ENCODE results near the gene PLD5. TPM values are rescaled to one million over a fixed set of nuclear protein-coding genes. Genes with fewer than 3 reads are reported as not detected.
"Not testable (repeated sequence)": the region's sequence is repeated elsewhere in the genome, so short reads cannot be mapped to it uniquely, and the experiment has no call there.

PLD5 gene
- polyA plus RNA-seq, 1 donor: 1.4 TPM

DNA sequence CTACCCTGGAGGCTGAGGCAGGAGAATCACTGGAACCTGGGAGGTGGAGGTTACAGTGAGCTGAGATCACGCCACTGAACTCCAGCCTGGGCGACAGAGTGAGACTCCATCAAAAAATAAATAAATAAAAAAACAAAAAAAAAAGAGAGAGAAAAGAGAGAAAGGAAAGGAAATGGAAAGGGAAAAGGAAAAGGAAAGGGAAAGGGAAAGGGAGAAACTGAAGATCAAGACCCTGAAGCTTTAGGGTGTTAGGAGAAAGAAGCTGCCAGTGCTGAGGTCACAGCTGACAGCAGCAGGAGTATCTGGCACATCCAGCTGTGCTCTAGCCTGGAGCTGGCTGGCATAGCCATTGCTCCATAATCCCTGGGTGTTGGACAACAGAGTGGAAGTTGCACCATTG lies 257.5 kb downstream of the PLD5 start:
- not testable (repeated sequence) for DNase-seq

DNA sequence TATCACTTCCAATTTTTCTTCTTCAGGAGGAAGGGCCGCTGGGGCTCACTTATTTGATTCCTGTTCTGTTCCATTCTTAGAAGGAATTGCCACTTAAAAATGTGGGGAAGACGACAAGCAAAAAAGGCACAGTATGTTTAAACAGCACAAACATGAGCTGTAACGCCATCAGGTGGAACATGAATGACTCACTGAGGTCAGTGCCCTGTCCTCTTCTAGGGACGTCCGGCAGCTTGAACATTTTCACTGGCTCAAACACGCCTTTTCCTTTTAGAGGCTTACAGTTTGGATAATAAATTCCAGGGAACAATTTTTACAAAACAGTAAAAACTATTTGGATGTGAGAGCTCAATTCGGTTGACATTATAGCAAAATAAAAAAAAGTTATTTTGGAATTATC lies 260.1 kb downstream of the PLD5 start:
- not testable (repeated sequence) for DNase-seq

DNA sequence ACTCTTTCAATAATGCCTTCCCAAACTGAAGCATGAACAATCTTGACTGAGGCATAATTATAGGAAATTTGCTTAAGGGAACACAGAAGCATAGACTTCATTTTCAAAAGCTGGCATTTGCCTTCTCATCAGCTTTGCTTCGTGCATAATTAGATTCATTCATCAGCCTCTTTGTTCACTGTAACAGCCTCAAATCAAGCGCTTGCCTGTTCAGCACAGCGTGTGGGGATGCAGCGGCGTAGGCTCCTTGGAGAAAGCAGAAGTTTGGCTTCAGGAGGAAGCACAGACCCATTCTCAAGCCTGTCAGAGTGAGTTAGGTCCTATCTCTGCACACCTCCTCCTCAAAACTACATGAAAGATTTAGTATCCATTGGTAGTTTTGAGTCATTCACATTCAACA lies 279.2 kb downstream of the PLD5 start:
- DNase-seq: no peak

GRCh38 chr1:242243472-242243871 lies 281.0 kb downstream of the PLD5 start:
- DNase-seq: peak; percentile 6

- DNase-seq: peak; percentile 8
Measured at GRCh38 chr1:242242983-242243382, 281.5 kb downstream of the PLD5 start.

DNA sequence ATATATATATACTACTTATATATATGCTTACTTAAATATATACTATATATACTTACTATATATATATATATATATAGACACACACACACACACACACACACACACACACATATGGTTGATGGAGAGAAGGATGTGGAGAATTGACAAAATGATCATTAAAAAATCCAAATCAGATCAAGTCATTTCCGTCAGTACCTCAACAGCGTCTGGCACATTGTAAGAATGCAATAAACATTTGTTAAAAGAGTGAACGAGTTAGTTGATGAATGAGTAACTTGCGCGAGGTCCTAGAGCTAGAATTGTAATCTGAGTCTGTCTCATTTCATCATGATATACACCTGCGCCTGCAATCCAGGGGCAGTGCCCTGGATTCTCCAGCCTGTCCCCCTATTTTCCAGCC lies 282.6 kb downstream of the PLD5 start:
- no peak for DNase-seq

GRCh38 chr1:242240691-242241090 lies 283.8 kb downstream of the PLD5 start:
- DNase-seq: no peak

- DNase-seq: no peak
Measured at GRCh38 chr1:242240077-242240476, 284.4 kb downstream of the PLD5 start.

- DNase-seq: no peak
Measured at GRCh38 chr1:242239398-242239797, 285.1 kb downstream of the PLD5 start.

DNA sequence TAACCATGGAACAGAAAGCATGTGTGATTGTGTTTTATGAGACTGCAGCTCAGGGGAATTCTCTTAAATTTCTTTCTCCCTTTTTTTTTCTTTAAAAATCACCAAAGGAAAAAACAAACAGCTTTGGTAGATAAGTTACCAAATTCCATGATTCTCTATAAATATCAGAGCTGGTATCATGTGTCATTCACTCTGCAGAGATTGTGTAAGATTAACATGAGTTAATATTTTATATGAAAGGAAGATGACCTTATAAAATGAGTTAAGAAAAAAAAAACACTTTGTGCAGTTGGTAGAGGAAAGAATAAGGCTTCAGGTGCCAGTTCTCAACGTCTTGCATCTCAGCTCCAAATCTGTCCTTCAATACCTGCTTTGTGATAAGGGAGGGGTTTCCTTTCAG lies 287.4 kb downstream of the PLD5 start:
- no peak for DNase-seq

DNA sequence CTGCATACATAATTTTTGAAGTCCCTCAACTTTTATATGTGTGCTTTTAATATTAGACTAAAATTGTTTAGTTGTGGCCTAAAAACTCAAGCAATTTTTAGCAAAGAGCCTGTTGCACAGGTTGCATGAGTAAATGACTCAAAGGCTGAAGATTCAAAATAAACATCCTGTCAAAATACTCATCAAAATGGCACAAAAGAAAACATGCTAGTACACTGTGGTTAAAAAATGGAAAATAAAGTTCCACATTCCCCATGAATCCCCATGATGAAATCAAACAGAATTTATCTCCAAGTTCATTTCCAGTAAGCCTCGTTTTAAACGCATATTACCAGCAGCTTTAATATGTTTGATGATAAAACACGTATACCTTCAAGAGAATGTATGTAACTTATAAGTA lies 295.5 kb downstream of the PLD5 start:
- DNase-seq: no peak

- no peak for DNase-seq
Measured at GRCh38 chr1:242225767-242226573, 298.5 kb downstream of the PLD5 start.

DNA sequence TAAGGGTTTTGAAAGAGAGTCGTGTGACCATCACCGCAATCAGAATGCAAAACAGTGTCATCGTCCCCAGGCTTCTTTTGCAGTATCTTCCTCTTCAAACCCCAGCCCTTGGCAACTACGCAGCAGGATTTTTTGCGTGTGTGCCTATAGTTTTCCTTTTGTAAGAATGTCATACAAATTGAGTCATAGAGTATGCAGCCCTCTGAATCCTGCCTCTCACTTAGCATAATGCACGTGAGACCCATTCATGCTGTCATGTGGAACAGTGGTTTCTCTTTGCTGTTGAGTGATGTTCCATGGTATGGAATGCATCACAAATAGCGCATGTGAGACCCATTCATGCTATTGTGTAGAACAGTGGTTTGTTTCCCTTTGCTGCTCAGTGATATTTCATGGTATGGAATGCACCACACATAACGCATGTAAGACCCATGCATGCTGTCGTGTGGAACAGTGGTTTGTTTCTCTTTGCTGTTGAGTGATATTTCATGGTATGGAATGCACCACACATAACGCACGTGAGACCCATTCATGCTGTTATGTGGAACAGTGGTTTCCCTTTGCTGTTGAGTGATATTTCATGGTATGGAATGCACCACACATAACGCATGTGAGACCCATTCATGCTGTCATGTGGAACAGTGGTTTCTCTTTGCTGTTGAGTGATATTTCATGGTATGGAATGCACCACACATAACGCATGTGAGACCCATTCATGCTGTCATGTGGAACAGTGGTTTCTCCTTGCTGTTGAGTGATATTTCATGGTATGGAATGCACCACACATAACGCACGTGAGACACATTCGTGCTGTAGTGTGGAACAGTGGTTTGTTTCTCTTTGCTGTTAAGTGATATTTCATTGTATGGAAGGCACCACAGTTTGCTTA lies 299.4 kb downstream of the PLD5 start:
- DNase-seq: not testable (repeated sequence)

DNA sequence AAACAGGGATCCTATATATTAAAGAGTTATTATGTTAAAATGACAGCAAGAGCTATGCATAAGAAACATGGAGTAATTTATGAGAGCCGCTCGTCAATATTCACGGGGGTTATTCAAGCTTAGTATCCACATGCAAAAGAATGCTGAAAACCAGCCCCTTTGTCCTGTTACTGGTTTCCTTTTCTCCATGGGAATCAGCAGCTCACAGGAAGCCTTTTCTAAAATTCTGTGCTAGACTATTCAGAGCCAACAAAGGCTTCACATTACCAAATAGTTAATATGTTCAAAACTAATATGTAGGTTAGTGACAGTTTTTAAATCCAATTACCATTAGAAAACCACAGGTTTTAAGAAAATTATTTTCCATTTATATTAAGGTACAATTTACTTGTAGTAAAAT lies 300.0 kb downstream of the PLD5 start:
- no peak for DNase-seq

- no peak for DNase-seq
Measured at GRCh38 chr1:242219905-242220304, 304.6 kb downstream of the PLD5 start.

DNA sequence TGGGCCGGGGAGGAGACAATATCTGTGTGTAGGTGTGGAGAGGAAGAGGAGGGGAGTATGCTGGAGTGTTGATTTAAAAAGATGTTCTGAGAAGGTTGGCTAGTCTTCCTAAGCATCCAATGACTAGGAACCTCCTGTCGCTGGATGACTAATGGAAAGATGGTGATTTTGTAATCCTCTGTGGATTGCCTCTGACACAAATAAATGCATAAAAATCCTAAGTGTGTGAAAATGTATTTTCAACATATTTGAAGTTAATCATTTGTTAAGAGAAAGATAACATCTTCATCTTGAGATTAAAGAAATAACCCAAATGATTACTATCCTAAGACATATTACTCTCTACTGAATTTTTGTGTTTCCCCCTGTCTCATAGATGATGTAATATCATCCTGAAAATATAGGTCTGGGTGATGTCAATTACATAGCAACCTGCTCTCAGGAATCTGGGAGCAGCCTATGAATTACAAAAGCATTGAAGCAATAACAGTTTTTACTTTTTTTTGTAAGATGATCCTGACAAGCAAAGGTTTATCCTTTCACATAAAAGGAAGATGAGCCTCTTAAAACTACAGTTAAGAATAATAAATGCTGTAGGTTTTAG lies 305.1 kb downstream of the PLD5 start:
- DNase-seq: no peak

- no peak for DNase-seq
Measured at GRCh38 chr1:242216368-242216767, 308.1 kb downstream of the PLD5 start.

GRCh38 chr1:242214455-242214854 lies 310.0 kb downstream of the PLD5 start:
- not testable (repeated sequence) for DNase-seq

GRCh38 chr1:242212961-242213360 lies 311.5 kb downstream of the PLD5 start:
- not testable (repeated sequence) for DNase-seq

- no peak for DNase-seq
Measured at GRCh38 chr1:242212401-242212800, 312.1 kb downstream of the PLD5 start.

DNA sequence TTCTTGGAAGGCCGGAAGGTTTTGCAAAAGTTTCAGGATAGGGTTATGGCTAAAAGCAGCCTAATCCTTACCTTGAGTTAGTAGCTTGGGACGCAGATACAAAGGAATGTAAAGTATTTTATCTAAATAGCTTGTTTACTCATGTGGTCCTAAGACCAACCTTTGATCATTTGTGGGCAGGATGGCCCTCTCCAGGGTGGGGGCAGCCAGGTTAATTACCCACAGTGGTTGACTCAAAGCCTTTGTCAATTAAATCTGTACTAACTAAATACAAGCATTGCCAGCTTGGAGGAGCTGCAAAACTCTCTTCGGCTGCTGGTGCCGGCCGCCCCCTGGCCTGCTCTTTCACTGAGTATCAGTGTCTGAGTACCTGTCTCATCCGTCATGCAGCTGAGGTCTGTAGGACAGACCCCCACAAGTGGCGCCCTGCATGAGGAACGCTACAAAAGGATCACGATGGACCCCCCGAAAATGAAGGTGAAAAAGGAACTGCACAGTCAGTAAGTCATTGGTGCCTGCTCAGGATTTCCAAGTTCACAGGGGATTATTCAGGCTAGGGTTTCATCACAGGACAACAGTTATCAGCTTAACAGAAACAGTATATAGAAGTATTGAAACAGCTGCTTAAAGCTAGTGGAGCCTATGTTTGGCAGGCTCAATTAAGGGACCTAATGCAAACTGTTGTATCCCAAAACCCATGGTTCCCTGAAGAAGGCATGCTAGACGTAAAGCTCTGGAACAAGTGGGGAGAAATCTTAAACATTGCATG lies 313.1 kb downstream of the PLD5 start:
- DNase-seq: no peak

DNA sequence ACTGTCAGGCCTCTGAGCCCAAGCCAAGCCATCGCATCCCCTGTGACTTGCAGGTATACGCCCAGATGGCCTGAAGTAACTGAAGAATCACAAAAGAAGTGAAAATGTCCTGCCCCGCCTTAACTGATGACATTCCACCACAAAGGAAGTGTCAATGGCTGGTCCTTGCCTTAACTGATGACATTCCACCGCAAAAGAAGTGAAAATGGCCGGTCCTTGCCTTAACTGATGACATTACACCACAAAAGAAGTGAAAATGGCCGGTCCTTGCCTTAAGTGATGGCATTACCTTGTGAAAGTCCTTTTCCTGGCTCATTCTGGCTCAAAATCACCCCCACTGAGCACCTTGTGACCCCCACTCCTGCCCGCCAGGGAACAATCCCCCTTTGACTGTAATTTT lies 314.2 kb downstream of the PLD5 start:
- DNase-seq: not testable (repeated sequence)

Measured in hindlimb muscle (tissue), 1 donor.